ENCODE measurements around the gene DOCK9.
"Not testable (repeated sequence)": the region's sequence is repeated elsewhere in the genome, so short reads cannot be mapped to it uniquely, and the experiment has no call there.

DOCK9 gene

GRCh38 chr13:98822225-98822606 lies 155.6 kb downstream of the DOCK9 start:
- no peak for DNase-seq

GRCh38 chr13:98821372-98822224 lies 156.3 kb downstream of the DOCK9 start:
- DNase-seq = no peak
- intact Hi-C loops (cut with DNase I) = no loop called here

More at GRCh38 chr13:98822225-98822606, 155.6 kb downstream of the DOCK9 start:
- intact Hi-C loops (cut with DNase I) = no loop called here

DNA sequence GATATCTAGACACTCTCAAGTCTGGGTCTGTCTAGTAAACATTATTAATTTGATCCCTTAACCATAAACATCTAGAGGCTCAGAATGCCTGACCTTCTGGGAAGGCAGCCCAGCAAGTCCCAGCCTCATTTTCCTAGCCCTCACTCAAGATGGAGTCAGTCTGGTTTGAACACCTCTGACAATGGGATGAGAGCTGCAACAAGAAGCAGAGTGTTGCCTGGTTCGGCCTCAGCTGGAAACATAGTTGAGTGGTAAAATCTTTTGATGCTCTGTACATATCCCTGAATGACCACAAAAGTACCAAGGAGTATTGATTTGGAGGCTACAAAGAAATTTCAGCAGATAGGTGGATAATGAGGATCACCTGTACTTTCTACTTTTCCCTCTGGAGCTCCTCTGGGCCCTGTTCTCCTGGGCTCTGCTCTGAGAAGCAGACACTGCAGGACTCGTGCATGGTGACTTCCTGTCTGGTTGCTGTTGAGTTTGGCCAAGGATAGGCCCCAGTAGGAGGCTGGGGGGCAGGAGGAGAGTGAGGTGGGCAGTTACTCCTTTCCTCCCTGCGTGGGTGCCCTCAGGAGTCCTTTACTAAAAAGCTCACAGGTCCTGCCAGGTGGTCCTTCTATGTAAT lies 157.0 kb downstream of the DOCK9 start:
- intact Hi-C loops (cut with DNase I) = no loop called here

DNA sequence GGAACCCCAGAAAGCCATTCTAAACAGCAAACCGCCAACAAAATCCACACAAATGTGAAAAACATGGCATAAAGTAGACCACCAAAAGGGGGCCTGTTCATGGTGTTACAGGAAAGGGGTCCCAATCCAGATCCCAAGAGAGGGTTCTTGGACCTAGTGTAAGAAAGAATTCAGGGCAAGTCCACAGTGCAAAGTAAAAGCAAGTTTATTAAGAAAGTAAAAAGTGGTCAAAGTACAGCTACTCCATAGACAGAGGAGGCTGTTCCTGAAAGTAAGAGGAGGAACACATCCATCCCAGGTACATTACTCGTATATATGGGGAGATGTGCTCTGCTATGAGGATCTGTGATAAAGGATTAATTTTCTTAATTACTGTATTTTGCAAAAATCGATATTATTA lies 157.6 kb downstream of the DOCK9 start:
- DNase-seq = no peak
- intact Hi-C loops (cut with DNase I) = no loop called here

More for the DNA sequence above, 157.0 kb downstream of the DOCK9 start:
- no peak for DNase-seq

DNA sequence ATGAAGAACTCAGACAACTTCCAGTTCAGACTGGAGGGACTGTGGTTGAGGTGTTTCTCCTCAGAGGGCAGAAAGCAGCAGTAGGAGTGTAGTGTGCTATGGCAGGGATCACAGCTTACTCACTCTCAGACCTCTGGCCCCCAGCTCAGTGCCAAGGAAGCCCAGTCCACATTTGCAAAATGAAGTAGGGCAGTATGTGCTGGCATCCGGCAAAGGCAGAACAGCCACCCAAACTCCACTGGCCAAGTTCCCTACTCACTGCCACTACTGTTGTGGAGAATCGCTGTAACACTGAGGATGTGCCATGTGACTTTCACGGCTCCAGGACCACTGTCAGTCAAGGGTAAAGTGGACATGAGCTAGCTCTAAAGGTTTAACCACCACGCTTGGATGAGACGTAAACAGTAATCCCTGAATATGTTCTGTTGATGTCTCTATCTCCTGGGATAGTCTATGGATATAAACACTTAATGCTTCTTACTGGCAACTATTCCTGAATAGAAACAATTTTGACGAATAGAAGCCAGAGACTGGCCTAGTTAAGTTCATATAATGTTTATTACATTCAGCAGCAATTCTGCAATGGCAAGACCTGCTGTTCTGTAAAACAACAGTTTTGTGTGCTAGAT lies 158.4 kb downstream of the DOCK9 start:
- intact Hi-C loops (cut with DNase I) = no loop called here

GRCh38 chr13:98816406-98816805 lies 161.5 kb downstream of the DOCK9 start:
- intact Hi-C loops (cut with DNase I) = no loop called here
- DNase-seq = no peak

More for the DNA sequence above, 158.4 kb downstream of the DOCK9 start:
- no peak for DNase-seq

DNA sequence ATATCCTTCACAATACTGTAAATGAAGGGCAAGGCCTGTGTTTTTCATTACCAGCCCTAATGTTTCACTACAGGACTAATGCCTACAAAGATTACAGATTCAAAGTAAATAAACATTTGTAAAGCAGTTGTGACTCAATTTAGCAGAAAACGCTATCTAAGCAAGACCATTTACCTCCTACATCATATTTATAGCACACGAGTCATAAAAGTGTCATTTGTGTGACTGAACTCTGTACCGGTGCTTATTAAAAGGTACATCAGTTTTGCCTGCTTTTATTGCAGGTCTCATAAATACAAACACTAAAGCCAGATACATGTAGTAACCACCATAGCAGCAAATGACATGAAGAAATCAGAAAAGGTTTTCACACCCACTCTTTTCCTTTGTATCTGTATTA lies 163.9 kb downstream of the DOCK9 start:
- intact Hi-C loops (cut with DNase I) = no loop called here
- no peak for DNase-seq

DNA sequence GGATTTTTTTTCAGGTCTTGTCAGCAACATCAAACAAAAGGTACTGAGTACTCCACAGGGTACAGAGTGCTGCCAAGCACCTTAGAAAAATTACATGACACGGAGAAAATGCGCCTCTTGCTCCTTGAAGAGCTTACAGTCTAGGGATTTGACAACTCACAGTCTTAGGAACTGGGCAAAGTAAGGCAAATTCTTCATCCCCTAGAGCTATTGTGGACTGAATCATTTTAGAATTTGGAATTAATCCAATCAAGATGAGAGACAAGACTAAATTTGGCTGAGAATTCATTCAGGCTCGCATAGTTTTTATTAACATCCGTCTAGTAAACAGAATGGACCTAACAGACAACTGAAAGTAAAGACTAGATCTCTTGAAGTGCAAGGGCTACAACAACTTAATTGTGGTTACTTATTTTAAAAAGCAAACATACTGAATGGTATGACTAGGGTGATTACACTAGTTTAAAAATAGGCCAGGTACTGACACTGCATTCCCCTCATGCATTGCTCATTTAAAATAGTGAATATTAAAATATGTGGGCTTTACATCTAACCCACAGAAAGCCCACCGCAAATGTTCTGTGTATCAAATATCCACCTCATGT lies 165.6 kb downstream of the DOCK9 start:
- DNase-seq; intact Hi-C loops (cut with DNase I): not testable (repeated sequence)

DNA sequence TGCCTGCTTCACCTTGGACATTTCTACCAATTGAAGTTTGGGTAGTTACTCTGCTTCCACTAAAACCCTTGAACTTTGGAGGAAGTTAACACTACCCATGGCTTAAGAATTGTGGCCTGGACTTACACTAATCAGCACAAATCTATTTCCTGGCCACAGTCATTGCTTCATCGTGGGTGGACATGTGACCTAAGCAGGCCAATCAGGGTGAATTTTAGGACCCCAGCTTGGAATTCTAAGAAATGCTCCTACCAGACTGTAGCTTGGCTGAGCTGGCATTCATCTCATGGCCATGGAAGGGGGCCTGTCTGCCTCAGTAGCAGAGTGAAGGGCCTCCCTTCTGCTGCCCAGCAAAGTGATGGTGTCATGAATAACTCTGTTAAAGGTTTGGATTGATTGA lies 167.1 kb downstream of the DOCK9 start:
- intact Hi-C loops (cut with DNase I) = no loop called here

DNA sequence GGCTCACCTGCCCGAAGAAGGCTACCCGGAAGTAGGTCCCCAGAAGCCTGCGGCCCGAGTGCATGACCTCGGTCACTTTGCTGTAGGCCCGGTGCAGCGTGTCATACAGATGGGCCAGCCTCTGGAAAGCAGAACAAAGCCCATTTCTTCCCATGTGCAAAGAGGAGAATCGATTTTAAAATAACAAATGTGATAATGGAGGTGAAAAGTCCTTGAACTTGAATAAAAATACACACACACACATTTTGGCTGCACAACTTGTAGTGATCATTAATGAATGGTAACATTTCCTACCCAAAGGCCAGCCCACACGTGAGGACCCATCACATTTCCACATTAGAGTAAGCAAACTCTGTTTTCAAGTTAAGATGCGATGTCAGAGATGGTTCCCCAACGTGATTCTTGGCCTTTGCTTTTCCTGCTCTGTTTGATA lies 168.5 kb downstream of the DOCK9 start:
- intact Hi-C loops (cut with DNase I) = no loop called here
- DNase-seq = peak in 1 of 42 donors; percentile 27

More for the DNA sequence above, 167.1 kb downstream of the DOCK9 start:
- DNase-seq = peak in 1 of 42 donors; percentile 7

GRCh38 chr13:98807774-98808173 lies 170.1 kb downstream of the DOCK9 start:
- intact Hi-C loops (cut with DNase I) = no loop called here
- peak in 1 of 42 donors; percentile 21 for DNase-seq

- DNase-seq = peak in 1 of 42 donors; percentile 18
- intact Hi-C loops (cut with DNase I) = no loop called here
Observed at GRCh38 chr13:98804336-98804855, 173.5 kb downstream of the DOCK9 start.

DNA sequence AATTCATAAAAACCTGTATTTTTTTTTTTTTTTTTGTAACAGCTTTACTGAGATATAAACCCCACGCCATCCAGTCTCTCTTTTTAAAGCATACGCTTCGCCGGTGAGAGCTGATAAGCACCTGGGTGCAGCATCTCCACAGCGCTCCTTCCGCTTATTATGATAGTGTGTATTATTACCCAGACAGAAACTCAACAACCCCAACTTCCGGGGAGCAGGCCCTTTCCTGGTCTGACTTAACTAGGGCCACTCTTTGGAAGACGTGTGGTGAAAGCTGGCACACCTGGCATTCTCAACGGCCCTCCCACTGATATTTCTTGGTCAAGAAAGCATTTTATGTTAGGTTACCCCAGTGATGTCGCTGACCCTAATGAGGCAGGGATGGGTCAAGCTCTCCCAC lies 173.9 kb downstream of the DOCK9 start:
- intact Hi-C loops (cut with DNase I) = no loop called here
- DNase-seq = peak in 1 of 42 donors; percentile 31

DNA sequence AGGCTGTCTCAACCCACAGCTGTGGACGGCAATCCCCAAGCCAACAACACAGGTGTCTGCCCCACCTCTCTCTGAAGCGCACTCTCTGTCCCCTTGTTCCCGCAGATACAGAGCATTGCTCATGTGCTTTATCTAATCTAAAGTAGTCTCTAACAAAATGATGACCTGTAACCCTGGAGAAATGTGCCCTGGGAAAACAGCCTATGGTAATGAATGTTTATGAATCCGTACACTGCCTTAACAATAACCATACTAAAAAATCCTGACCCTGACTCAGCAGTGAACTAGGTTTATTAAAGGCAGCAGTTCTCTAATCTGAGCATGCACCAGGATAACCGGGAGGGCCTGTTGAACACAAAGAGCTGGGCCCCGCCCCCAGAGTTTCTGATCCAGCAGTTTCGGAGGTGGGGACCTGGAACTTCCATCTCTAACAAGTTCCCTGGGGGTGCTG lies 174.7 kb downstream of the DOCK9 start:
- DNase-seq = peak in 1 of 42 donors; percentile 34
- intact Hi-C loops (cut with DNase I) = no loop called here

DNA sequence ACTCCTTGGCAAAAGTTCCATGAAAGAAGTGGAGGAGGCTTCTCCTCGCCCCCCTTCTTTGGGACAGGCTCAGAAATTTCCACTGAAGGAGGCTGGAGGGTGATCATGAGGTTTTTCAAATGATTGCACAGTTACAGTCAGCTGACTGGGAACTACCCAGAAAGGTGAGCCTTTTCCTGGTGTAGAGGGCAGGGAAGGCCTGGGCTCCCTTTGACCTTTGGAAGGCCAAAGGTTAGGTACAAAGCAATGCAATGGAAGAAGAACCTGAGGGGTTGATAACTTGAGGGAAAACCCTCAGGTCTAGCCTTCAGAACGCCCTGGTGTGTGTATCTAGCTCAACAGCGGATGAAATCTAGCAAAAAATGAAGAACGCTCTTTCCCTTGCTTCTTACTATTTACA lies 175.3 kb downstream of the DOCK9 start:
- peak in 1 of 42 donors; percentile 14 for DNase-seq
- intact Hi-C loops (cut with DNase I) = no loop called here

- DNase-seq = no peak
- intact Hi-C loops (cut with DNase I) = no loop called here
Observed at GRCh38 chr13:98801626-98802418, 176.0 kb downstream of the DOCK9 start.

DNA sequence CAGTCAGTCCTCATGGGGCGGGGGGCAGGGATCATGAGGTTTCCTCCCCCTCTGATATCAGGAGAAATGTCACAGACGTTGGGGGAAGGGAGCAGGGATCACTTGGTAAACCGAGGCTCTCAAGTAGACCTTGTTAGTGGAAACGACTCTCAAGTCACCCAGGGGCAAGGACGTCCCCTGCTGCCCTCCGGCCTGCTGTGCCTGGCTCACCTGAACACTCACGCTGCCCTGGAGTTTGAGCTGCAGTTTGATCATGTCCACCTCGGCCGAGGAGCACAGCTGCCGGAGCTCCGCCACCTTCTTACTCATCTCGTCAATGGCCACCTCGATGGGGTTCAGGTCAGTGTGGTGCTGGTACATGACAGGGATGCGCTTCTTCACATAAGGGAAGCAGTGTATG lies 177.8 kb downstream of the DOCK9 start:
- no peak for DNase-seq
- intact Hi-C loops (cut with DNase I) = no loop called here

- intact Hi-C loops (cut with DNase I) = no loop called here
- DNase-seq = no peak
Observed at GRCh38 chr13:98798849-98799645, 178.8 kb downstream of the DOCK9 start.

All from head of caudate nucleus (tissue), 42 donors.